ENCODE results near the gene CDH23. TPM values are rescaled to one million over a fixed set of nuclear protein-coding genes. Genes with fewer than 3 reads are reported as not detected.

Gene CDH23
- total and polyA plus RNA-seq, 2 of the 8 experiments (the other 6 are each of a cell fraction or from before 2014, with no cell fraction given) = 1.9 to 4.9 TPM

- TF ChIP-seq CHD7 (IDR thresholded peaks at IDR 0.05; ENCODE audit: insufficient replicate concordance, low read length) = no peak
- TF ChIP-seq RFX5 (IDR thresholded peaks at IDR 0.05; ENCODE audit: borderline replicate concordance, low read depth, low read length) = no peak
- no peak for TF ChIP-seq POLR2AphosphoS5 (IDR thresholded peaks at IDR 0.05; ENCODE audit: low read depth, low read length)
- TF ChIP-seq, protein P1, sequence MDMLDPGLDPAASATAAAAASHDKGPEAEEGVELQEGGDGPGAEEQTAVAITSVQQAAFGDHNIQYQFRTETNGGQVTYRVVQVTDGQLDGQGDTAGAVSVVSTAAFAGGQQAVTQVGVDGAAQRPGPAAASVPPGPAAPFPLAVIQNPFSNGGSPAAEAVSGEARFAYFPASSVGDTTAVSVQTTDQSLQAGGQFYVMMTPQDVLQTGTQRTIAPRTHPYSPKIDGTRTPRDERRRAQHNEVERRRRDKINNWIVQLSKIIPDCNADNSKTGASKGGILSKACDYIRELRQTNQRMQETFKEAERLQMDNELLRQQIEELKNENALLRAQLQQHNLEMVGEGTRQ (IDR thresholded peaks at IDR 0.05; ENCODE audit: low read length) = no peak
Measured at GRCh38 chr10:71550628-71551027, 153.9 kb downstream of the CDH23 start (continued).
